Glutamatergic neuron (in vitro differentiated cells): ENCODE data around the gene RPS19. TPM values are rescaled to one million over a fixed set of nuclear protein-coding genes. Genes with fewer than 3 reads are reported as not detected.

ENCODE experiments used
- DNase-seq: peaks from one replicate; pipeline ENCODE4 v3.0.0; 2022
- H3K27ac Mint-ChIP-seq: one replicate; pipeline ENCODE4 v1.8.0; 2020; ENCODE audit warnings: mild to moderate bottlenecking, mixed read lengths, inconsistent platforms; ENCODE audit not compliant: unreplicated experiment
- H3K27me3 Mint-ChIP-seq: one replicate; pipeline ENCODE4 v1.8.0; 2020; ENCODE audit warnings: mild to moderate bottlenecking, moderate library complexity, mixed read lengths, inconsistent platforms; ENCODE audit not compliant: unreplicated experiment
- H3K36me3 Mint-ChIP-seq: one replicate; pipeline ENCODE4 v1.8.0; 2020; ENCODE audit warnings: mild to moderate bottlenecking, mixed read lengths, inconsistent platforms; ENCODE audit not compliant: unreplicated experiment
- H3K4me1 Mint-ChIP-seq: one replicate; pipeline ENCODE4 v1.8.0; 2020; ENCODE audit warnings: mild to moderate bottlenecking, low read depth, mixed read lengths, inconsistent platforms; ENCODE audit not compliant: unreplicated experiment
- H3K4me3 Mint-ChIP-seq: one replicate; pipeline ENCODE4 v1.8.0; 2020; ENCODE audit warnings: mild to moderate bottlenecking, mixed read lengths, inconsistent platforms; ENCODE audit not compliant: unreplicated experiment
- H3K9me3 Mint-ChIP-seq: one replicate; pipeline ENCODE4 v1.8.0; 2020; ENCODE audit warnings: mild to moderate bottlenecking, moderate library complexity, mixed read lengths, inconsistent platforms; ENCODE audit not compliant: unreplicated experiment
- total RNA-seq: library from RNA; stranded (reverse); fragmentation: NEBNext Ultra II Directional; extraction: Animal tissue kit (Norgen Biotek cat#: 25700); gene quantifications from one replicate; pipeline ENCODE4 v1.2.1, GENCODE V29; 2021; ENCODE audit not compliant: unreplicated experiment
- TF ChIP-seq, protein P1 (sequence below): fragments of 200-600 bp; sonication (generic); IDR thresholded peaks from one replicate; pipeline ENCODE4 v1.5.0; 2021; ENCODE audit not compliant: partially characterized antibody, unreplicated experiment

The RPS19 gene
- total RNA-seq, 1 donor from 2014 or later = 1,637 TPM

DNA sequence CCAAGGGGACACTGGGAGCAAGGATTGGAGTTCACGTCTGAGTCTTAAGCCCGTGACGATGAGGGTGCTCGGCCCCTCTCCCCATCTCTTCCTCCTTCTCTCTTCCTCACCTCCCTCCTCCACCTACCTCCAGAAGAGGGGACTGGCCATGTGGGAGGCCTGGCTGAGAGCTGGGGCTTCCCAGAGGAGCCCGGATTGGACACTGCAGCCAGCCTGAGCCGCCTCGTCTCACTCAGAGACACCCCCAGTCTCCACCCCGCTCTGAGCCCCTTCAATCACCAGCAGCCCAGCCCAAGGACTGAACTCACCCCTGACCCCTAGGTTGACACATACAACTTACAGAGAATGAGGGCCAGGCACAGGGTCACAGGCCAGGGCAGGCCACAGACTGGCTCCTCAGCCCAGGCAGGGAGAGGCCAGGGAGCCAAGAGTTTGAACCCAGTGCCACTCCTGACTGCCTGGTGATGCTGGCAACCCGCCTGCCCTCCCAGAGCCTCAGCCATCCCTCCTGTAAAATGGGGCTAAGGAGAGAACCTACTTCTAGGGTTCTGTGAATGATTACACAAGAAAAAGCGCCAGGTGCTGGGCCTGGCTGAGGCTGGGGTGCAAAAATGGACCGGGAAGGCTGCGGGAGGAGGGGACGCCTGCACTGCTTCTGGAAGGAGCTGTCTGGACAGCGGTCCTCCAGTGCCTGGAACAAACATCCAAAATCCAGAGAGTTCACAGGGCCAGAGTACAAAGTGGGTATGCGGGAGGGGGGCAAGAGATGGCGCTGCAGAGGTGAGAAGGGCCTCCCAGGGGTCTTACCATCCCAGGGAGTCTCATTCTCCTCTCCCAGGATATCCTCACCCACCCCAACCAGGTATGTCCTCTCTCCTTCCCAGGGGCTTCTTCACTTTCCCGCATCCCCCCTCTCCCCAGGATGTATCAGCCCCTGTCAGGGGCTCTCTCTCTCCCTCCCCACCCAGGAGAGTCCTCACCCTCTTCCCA lies 18.2 kb downstream of the RPS19 start:
- Mint-ChIP-seq H3K27ac (no peak overlapping the region), H3K4me1 (peaks cover 2% of the 10 kb centered on the region), H3K4me3 (no peak overlapping the region), H3K27me3 (peaks cover 7% of the 10 kb centered on the region), H3K36me3 (no peaks in the 10 kb centered on the region), H3K9me3 (peaks cover 1% of the 10 kb centered on the region)
- TF ChIP-seq, protein P1, sequence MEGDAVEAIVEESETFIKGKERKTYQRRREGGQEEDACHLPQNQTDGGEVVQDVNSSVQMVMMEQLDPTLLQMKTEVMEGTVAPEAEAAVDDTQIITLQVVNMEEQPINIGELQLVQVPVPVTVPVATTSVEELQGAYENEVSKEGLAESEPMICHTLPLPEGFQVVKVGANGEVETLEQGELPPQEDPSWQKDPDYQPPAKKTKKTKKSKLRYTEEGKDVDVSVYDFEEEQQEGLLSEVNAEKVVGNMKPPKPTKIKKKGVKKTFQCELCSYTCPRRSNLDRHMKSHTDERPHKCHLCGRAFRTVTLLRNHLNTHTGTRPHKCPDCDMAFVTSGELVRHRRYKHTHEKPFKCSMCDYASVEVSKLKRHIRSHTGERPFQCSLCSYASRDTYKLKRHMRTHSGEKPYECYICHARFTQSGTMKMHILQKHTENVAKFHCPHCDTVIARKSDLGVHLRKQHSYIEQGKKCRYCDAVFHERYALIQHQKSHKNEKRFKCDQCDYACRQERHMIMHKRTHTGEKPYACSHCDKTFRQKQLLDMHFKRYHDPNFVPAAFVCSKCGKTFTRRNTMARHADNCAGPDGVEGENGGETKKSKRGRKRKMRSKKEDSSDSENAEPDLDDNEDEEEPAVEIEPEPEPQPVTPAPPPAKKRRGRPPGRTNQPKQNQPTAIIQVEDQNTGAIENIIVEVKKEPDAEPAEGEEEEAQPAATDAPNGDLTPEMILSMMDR = no peak
- DNase-seq = no peak

DNA sequence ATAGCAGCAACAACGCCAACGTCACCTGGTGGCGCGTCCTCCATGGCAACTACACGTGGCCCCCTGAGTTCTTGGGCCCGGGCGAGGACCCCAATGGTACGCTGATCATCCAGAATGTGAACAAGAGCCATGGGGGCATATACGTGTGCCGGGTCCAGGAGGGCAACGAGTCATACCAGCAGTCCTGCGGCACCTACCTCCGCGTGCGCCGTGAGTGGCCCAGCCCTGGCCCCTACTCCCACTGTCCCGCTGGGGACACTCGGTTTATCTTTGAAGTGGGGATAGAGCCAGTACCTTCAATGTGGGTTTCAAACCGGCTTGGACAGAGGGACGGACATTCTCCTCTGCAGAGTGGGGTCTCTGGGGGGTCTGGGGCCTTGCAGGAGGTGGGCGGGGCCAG lies 19.0 kb downstream of the RPS19 start:
- Mint-ChIP-seq H3K27ac (no peak overlapping the region), H3K36me3 (no peaks in the 10 kb centered on the region), H3K9me3 (peaks cover 4% of the 10 kb centered on the region), H3K4me3 (no peak overlapping the region), H3K27me3 (peaks cover 7% of the 10 kb centered on the region), H3K4me1 (peaks cover 5% of the 10 kb centered on the region)
- TF ChIP-seq, protein P1 = no peak
- DNase-seq = no peak

DNA sequence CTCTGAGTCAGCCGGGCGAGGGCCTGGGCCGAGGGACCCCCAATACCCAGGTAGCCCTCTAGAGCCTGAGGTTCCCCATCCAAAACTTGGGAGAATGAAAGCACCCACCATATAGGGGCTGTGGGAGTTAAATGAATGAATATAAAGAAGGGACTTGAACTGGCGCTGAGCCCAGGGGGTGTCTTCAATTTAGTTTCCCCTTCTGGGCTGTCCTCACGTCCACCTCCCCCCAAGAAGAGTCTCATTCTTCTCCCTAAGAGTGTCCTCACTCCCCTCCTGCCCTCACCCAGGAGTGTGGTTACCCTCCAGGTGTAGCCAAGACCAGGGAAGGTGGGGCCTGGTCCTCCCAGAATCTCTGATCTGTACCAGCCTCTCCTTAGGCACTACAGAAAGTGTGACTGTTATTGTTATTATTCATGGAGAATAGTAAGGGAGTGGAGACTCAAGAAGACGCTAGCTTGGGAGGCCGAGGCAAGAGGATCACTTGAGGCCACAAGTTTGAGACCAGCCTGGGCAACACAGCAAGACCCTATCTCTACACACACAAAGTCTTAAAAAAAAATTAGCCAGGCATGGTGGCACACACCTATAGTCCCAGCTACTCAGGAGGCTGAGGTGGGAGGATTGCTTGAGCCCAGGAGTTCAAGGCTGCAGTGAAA lies 19.7 kb downstream of the RPS19 start:
- Mint-ChIP-seq H3K27me3 (peaks cover 7% of the 10 kb centered on the region), H3K4me3 (no peak overlapping the region), H3K9me3 (peaks cover 4% of the 10 kb centered on the region), H3K36me3 (no peaks in the 10 kb centered on the region), H3K4me1 (peaks cover 5% of the 10 kb centered on the region), H3K27ac (no peak overlapping the region)
- TF ChIP-seq, protein P1 = no peak
- DNase-seq = no peak

DNA sequence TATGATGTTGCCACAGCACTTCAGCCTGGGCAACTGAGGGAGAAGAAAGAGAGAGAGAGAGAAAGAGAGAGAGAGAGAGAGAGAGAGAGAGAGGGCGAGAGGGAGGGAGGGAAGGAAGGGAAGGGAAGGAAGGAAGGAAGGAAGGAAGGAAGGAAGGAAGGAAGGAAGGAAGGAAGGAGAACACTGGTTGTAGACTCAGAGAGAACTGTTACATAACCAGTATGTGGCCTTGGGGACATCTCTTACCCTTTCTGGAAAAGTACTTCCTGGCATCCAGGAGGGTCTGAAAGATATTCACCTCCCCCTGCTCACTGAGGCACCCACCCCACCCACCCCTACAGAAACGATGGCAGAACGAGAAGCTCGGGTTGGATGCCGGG lies 20.3 kb downstream of the RPS19 start:
- Mint-ChIP-seq H3K4me1 (peaks cover 6% of the 10 kb centered on the region), H3K9me3 (peaks cover 5% of the 10 kb centered on the region), H3K4me3 (no peak overlapping the region), H3K36me3 (no peaks in the 10 kb centered on the region), H3K27me3 (peaks cover 7% of the 10 kb centered on the region), H3K27ac (no peak overlapping the region)
- DNase-seq = no peak
- TF ChIP-seq, protein P1 = no peak
